Middle frontal gyrus (tissue), 1 donor: Measurements from ENCODE around the gene UBALD2.

Experiments
- DNase-seq: peaks from one replicate; pipeline ENCODE4 v3.0.0-alpha.2; 2015; ENCODE audit warnings: low spot score; ENCODE audit errors: extremely low spot score

The UBALD2 gene

DNA sequence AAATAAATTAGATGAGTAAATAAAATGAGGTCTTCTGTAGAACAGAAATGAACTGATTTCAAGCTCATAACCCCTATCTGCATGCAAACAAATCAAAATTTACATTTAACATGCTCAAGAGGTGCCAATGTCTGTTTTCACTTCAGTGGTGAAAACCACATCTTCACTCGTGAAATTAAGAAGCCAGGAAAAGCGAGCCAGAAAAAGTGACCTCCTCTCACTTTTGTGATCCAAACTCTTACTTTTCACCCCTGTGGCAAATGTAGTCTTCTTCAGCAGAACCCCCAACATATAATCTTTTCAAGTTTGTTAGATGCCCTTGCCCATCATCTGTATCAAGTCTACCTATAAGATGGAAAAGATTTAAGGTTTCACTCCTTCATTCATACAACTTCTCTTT, 52.4 kb downstream of the UBALD2 start:
- no peak for DNase-seq

DNA sequence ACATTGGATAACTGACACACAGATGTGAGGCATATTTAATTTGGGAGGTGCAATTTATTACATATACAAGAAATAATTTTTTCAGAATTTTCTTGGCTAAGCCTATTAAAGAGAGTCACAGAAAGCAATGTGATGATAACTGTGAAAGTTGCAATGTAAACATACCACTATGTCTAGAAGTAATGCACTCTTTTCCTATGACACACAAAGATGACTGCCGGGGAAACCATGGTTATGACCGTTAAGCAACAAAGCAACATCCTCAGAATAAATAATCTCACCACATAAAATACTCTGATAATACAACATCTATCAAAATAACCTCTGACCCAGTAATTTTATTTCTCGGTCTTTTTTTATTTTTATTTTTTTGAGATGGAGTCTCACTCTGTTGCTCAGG, 53.4 kb downstream of the UBALD2 start:
- DNase-seq = no peak
